Stimulated activated CD8-positive, alpha-beta memory T cell treated with anti-CD3 and anti-CD28 coated beads, Interleukin-2, amount 100 ng/mL, for 48 hours (primary cell): ENCODE results near the gene BIK.
"Not testable (repeated sequence)": the region's sequence is repeated elsewhere in the genome, so short reads cannot be mapped to it uniquely, and the experiment has no call there.

Experiments used
- DNase-seq, 2 donors: peaks; one replicate each; pipeline ENCODE4 v3.0.0-alpha.2; 2020; ENCODE audit warnings: low read depth in 2 of 2

The BIK gene

GRCh38 chr22:43104950-43105349 lies 5.6 kb upstream of the BIK start:
- DNase-seq = not testable (repeated sequence)

DNA sequence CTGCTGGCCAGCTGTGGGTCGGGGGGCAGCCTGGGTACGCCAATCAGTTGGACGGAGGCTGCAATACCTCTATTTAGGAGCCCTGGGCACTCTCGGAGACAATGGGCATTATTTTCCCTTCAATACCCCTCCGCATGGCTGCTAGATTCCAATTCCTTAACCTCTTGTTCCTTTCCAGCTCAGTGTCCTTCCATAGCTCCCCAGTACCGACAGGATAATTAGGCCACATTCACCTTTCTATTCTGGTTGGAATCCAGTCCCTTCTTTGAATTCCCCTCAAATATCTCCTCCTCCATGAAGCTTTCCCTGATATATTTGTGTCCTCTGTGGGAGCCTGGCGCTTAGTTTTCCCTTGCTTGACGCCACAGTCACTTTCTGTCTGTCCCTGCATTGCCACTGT lies 4.2 kb upstream of the BIK start:
- DNase-seq = no peak

- no peak for DNase-seq
Observed at GRCh38 chr22:43109511-43109910, 1.0 kb upstream of the BIK start.

- DNase-seq = no peak
Observed at GRCh38 chr22:43109921-43110443, 568 bp upstream of the BIK start.

DNA sequence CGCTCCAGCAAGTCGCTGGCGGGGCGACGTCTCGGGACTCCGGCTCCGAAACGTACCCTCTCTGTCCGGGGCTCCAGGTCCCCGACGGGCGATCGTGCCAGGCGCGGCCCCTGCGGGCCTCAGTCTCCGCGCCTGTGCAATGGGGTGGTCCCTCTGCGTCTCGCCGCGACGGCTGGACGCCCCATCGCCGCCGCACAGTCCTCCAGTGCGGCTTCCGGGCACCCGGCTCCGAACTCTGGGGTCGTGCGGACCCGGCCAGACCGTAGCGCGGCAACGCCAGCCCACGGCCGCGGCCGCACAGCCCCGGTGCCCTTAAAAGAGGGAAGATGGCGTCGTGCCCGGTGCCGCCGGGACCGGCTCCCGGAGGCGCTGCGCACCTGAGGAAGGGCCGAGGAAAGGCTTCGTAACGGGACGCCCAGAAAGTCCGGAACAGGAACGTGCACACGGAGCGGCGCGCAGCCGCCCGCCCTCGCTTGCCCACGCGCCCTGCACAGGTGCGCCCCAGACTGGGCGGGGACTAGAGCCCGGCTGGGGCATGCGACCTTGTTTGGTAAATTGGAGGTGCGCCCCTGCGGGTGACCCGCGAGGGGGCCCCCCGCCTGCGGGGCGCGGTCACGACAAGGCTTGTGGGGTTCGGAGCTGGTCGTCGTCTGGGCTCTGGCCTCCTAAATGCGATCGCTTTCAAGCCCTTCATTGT lies 525 bp downstream of the BIK start:
- DNase-seq = no peak

DNA sequence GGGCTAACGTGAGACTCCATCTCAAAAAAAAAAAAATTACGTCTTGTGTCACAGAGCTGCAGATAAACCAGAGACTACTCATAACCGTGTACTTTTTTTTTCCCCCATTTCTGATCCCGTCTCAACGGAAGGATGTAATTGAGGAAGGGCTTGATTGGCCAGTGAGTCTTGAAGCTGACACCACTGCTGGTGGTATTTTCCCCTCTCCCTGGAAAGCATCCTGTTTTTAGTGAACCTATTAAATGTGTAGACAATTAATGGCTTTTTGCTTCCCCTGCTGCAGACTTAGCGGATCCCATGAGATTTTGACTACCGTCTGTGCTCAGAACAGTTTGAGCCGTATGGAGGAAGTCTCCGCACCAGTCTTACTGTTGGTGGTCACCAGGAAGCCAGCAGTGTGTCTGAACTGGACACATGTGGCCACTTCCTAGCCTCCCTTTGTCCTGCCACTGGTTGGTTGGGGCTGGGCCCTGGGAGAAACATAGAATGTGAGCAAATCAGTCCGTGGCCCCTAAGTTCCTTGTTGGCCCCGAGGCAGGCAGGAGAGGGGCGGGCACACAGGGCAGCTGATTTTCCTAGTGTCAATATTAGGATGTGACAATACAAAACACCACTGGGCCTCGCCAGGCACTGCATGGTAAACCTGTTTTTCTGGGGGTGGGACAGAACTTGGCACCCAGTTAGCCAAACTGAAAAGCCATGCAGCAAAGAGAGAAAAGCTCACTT lies 3.1 kb downstream of the BIK start:
- no peak for DNase-seq

DNA sequence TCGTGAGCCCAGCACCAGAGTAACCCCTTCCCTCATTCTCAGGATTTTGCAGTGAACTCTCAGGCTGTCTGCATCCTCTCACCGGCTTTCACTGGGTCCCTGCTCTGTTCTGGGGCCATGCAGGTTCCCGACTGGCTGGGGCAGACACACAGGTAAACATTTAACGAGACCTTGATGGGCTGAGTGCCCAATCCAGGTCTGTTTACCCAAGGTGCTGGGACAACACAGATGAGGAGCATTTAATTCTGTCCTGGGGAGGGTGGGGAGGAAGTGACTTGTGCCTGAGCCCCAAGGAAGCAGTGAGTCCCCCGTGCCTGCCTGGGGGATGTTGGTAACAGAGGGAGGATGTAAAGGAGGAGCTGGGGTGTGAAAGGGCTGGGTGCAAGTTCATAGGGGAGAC lies 4.4 kb downstream of the BIK start:
- no peak for DNase-seq

DNA sequence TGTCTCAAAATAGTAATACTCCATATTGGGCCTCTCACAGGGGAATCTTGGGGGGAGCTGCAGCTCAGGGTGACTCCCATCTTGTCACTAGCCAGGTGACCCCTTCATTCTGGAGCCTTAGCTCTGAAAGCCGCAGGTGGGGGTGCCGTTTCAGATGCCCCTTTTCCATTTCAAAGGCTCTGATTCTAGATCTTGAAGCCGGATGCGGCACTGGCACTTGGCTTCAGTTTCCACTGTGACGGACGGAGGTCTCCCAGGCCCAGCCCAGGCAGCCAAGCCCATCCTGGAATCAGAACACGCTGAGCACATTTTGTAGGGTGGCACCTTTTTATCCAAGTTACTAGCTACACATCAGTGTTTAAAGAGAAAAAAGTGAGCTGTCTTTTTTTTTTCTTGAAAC lies 6.4 kb downstream of the BIK start:
- no peak for DNase-seq

DNA sequence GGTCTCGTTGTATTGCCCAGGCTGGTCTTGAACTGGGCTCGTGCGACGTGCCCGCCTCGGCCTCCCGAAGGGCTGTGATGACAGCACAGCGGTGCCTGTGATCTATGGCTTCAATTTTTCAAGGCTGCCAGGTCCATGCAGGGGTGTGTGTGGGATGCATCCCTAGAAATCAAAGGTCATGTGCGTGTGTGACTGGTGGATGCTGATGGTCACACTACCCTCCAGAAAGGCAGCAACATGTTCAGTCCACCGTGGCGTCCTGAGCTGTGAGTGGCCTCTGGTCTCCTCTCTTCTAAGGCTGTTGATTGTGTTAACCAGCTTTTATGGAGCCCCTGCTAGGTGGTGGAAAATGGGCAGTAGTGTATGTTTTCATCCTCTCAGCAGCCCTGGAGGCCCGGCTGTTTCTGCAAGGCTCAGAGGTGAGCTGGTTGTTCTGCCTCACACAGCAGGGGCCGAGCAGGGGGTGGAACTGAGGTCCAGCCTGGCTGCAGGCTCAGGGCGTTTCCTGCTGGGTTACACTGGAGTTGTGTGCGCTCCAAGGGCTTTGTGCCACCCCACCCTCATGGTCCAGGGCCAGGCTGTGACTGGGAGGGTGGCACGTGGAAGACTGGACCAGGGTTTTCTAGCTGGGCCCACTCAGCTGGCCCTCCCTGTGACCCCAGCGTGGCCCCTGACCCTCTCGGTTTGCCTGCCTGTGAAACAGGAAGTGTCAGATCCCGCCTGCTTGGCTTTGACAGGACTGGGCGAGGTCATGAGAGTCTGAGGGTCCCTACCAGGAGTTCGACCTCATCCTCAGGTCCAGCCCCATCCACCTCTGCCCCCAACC lies 7.7 kb downstream of the BIK start:
- no peak for DNase-seq

- no peak for DNase-seq
Observed at GRCh38 chr22:43118953-43119458, 8.5 kb downstream of the BIK start.

DNA sequence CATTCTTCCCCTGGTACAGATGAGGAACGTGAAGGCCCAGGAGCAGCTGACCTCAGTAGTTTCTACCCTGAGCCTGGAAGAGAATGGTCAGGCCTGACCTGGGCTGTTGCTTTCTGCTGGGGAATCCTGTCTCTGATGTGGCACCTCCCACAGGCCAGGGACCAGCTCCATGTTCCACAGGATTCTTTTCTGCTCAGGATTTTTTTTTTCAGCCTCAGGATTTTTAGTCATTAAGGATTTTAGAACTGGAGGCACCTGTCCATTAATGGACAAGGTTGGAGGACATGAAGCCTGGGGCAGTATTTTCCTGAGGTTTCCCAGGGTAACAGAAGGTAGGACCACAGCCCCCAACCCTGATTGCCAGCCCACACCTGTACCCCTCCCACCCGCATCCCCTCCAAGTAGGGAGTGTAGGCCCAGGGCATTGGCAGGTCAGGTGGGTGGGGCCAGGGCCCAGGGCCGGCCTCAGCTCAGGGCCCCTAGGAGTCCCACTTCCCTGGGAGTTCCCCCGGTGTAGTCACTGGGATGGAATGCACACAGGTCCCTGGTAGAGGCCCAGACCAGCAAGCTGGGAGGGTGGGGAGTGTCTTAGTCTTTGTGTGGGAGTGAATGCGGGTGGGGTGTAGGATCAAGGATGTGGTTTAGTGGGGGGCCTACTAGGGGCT lies 16.1 kb downstream of the BIK start:
- DNase-seq = no peak

DNA sequence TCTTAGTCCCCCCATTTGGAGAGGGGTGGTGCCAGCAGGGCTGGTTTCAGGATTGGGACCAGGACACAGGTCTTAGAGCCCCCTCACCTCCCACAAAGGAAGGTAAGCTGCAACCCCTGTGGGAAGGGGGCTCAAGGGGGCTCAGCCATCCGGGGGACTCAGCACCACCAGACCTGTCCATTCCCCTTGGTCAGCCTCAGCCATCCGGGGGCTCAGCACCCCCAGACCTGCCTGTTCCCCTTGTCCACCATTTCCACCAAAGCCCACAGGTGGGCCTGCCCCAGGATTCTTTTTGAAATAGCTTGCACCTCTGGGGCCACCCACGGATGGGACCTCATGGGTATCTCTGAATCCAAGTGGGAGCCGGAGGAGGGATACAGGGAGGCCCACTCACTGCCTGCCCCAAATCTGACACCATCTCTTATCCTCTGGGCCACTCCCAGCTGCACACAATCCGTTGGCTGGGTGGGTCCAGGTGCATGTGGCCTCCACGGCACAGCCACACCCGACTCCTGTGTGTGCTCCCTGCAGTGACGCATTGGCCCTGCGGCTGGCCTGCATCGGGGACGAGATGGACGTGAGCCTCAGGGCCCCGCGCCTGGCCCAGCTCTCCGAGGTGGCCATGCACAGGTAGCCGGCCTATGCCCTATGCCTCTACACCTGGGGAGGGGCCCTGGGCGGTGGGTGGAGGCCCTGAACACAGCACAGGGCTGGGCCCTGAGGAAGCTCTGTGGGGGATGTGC lies 16.8 kb downstream of the BIK start:
- DNase-seq = no peak

- no peak for DNase-seq
Observed at GRCh38 chr22:43128116-43128515, 17.6 kb downstream of the BIK start.

- no peak for DNase-seq
Observed at GRCh38 chr22:43128928-43129424, 18.4 kb downstream of the BIK start.

DNA sequence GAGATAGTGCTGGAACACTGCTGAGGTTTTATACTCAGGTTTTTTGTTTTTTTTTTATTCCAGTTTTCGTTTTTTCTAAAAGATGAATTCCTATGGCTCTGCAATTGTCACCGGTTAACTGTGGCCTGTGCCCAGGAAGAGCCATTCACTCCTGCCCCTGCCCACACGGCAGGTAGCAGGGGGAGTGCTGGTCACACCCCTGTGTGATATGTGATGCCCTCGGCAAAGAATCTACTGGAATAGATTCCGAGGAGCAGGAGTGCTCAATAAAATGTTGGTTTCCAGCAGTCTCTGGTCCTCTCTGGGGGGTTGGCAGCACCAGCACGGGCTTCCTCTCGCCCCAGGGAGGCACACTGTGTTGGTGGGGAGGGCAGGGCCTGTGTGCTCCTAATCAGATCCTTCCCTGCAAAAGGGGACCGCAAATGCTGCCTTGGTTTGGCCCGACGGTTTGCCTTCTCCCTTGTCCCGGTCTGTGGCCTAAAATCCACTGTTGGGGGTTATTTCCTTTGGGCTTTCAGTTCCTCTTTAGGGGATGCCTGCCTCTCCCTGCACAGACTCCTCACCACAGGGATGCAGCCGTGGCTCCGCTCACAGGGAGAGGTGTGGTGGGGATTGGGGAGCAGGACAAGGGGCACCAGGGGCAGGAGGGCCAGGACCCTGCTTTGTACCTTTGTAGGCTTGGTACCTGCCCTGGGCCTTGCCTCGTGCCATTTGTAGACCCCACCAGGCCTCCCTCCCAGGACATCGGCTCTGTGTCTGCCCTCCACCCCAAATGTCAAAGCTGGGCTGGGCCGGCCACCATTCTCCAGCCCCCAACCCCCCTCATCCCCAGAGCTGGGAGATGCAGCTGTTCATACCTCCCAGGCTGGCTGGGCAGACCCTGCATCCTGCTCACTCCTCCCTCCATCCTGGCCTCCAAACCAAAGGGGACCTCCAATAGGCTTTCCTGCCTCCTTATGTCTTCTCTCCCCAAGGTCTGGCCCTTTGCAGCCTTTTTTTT lies 19.2 kb downstream of the BIK start:
- DNase-seq = no peak

DNA sequence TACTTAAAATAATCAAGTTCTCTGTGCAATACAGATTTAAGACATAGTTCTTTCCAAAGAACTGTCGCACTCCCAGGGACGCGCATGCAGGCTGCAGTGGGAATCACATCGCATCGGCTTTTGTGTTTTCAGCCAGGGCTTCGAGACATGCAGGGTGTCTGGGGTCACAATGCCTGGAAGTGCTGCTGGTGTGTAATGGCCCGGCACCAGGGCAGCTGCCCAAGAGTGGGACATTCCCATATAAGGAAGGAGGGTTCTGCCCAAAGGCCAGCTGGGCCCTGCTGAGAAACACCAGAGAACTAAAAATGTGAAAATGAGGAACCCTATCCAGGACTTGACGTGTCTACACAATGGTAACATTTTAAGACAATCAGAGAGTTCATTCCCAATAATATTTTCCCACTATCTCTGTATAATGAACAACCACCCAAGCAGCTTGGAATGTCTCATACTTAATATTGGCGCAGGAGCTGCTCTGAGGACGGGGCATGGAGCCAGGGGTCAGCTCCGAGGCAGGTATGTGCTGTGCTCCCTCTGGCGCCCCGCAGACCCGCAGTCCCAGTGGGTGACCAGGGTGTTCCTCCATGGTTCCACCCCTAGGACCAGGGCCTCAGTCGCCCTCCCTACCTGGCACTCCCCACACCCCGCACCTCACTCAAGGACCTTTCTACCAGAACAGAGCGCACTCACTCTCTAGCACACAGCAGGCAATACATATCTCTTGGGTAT lies 21.4 kb downstream of the BIK start:
- DNase-seq = no peak

DNA sequence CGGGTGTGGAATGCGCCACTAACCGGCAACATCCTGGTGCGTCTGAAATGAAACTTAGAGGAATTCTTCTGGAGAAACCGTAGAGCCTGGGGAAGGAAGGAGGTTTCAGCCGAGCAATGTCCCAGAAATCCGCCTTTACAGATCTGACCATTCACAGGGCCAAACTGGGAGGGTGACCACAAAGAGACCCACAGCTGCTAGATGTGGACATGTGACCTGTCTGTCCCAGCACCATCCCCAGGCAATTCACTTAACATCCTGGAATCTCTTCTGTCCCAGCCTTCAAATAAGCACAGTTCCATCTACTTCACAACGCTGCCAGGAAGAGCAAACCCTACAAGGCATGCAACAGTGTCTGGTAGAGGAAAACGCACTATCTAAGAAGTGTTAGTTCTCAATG lies 22.9 kb downstream of the BIK start:
- no peak for DNase-seq

DNA sequence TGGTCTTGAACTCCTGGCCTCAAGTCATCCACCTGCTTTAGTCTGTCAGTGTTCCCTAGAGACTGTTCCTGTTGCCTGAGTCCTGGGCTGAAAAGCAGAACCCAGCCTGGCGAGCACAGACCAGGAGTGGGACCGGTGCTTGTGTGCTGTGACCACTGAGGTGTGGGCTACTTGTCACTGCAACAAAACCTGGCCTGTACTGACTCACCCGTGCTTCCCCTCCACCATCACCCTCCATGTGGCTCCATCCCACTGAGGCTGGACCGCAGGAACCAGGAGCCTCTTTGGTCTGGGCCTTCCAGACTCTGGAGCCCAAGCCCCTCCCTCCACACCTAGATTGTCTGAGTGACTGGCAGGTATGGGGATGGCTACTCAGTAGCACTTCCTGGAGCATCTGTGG lies 24.0 kb downstream of the BIK start:
- DNase-seq = no peak

DNA sequence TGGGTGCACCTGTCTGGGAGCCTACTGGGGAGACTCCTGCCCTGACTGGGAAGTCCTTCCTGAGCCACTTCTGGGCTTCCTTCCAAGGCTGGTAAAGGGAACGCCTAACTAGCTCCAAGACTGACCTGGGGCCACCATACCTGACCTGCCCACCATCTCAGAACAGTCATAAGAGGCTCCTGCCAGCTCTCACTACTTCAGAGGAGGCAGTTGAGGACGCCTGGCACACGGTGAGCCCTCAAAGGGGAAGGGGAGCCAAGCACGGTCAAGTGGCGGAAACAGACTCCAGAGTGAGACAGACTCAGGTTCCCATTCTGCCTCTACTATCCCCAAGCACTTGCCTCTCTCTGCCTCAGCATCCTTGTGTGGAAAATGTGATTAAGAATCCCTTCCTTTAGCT lies 25.0 kb downstream of the BIK start:
- no peak for DNase-seq
